Urothelium cell line (cell line): Measurements from ENCODE around the gene SLC9B1.
"Not testable (repeated sequence)": the region's sequence is repeated elsewhere in the genome, so short reads cannot be mapped to it uniquely, and the experiment has no call there.

Source experiments
- DNase-seq: peaks from one replicate; pipeline ENCODE4 v3.0.0; 2011; ENCODE audit warnings: low spot score, mixed read lengths
- FAIRE-seq: peaks from 2 replicates; lab custom pipeline; 2011; peaks lifted over from hg19 to GRCh38; lab: Jason Lieb, UNC

The SLC9B1 gene

GRCh38 chr4:103012060-103012459 lies 7.4 kb downstream of the SLC9B1 start:
- no peak for DNase-seq
- FAIRE-seq: no peak

GRCh38 chr4:103011378-103012025 lies 8.0 kb downstream of the SLC9B1 start:
- DNase-seq (no peak), FAIRE-seq (no peak)

- FAIRE-seq (no peak), DNase-seq (no peak)
These were observed 8.7 kb downstream of the SLC9B1 start for GRCh38 chr4:103010804-103011203.

- DNase-seq (peak; percentile 49), FAIRE-seq (peak; percentile 71)
These were observed 10.4 kb downstream of the SLC9B1 start for GRCh38 chr4:103008875-103009729.

GRCh38 chr4:103002551-103002950 lies 17.0 kb downstream of the SLC9B1 start:
- no peak for DNase-seq
- FAIRE-seq: no peak

- no peak for DNase-seq
- no peak for FAIRE-seq
These were observed 24.7 kb downstream of the SLC9B1 start for GRCh38 chr4:102994803-102995202.

GRCh38 chr4:102993985-102994384 lies 25.5 kb downstream of the SLC9B1 start:
- not testable (repeated sequence) for FAIRE-seq, DNase-seq

- no peak for FAIRE-seq
- DNase-seq: no peak
These were observed 31.0 kb downstream of the SLC9B1 start for GRCh38 chr4:102988429-102989020.

- no peak for FAIRE-seq
- DNase-seq: no peak
These were observed 38.5 kb downstream of the SLC9B1 start for GRCh38 chr4:102981005-102981404.

GRCh38 chr4:102961813-102962212 lies 57.7 kb downstream of the SLC9B1 start:
- not testable (repeated sequence) for FAIRE-seq, DNase-seq

GRCh38 chr4:102959496-102959895 lies 60.0 kb downstream of the SLC9B1 start:
- peak; percentile 2 for DNase-seq

GRCh38 chr4:102945066-102945465 lies 74.4 kb downstream of the SLC9B1 start:
- FAIRE-seq (no peak), DNase-seq (no peak)

More at GRCh38 chr4:102959496-102959895, 60.0 kb downstream of the SLC9B1 start:
- no peak for FAIRE-seq

GRCh38 chr4:102938063-102938462 lies 81.4 kb downstream of the SLC9B1 start:
- not testable (repeated sequence) for FAIRE-seq, DNase-seq

- DNase-seq (no peak), FAIRE-seq (no peak)
These were observed 83.8 kb downstream of the SLC9B1 start for GRCh38 chr4:102935716-102936115.

GRCh38 chr4:102919697-102920096 lies 99.8 kb downstream of the SLC9B1 start:
- DNase-seq, FAIRE-seq: not testable (repeated sequence)

- no peak for DNase-seq
- no peak for FAIRE-seq
These were observed 100.6 kb downstream of the SLC9B1 start for GRCh38 chr4:102918859-102919258.

- FAIRE-seq (no peak), DNase-seq (no peak)
These were observed 117.7 kb downstream of the SLC9B1 start for GRCh38 chr4:102901804-102902203.

GRCh38 chr4:102897610-102898009 lies 121.9 kb downstream of the SLC9B1 start:
- DNase-seq, FAIRE-seq: not testable (repeated sequence)

GRCh38 chr4:102896547-102896946 lies 123.0 kb downstream of the SLC9B1 start:
- DNase-seq, FAIRE-seq: not testable (repeated sequence)

GRCh38 chr4:102889866-102890265 lies 129.6 kb downstream of the SLC9B1 start:
- not testable (repeated sequence) for FAIRE-seq

GRCh38 chr4:102888570-102888969 lies 130.9 kb downstream of the SLC9B1 start:
- DNase-seq, FAIRE-seq: not testable (repeated sequence)

More at GRCh38 chr4:102889866-102890265, 129.6 kb downstream of the SLC9B1 start:
- not testable (repeated sequence) for DNase-seq
